Endothelial cell of umbilical vein (primary cell): ENCODE data around the gene STAT1. TPM values are rescaled to one million over a fixed set of nuclear protein-coding genes. Genes with fewer than 3 reads are reported as not detected.

ENCODE experiments used
- BruUV-seq: library from RNA; stranded (reverse); fragments of 400-500 nt; replicated peaks from 2 replicates; lab custom pipeline; 2021; lab: Mats Ljungman, UMichigan
- CTCF ChIA-PET: fragments of 300-600, 350-600 bp; sonication (Branson Sonifier 250); formaldehyde crosslinking; loops from one replicate; lab custom pipeline; 2021; ENCODE audit warnings: antibody characterized with exemption, inconsistent platforms; lab: Charles Lee
- POLR2A ChIA-PET: fragments of 300-600, 350-600 bp; sonication (Branson Sonifier 250); formaldehyde crosslinking; loops from one replicate; lab custom pipeline; 2021; ENCODE audit warnings: antibody characterized with exemption, inconsistent platforms; lab: Charles Lee
- DNase-seq: peaks from one replicate; pipeline ENCODE4 v3.0.0-alpha.2; 2011; ENCODE audit warnings: low read depth, low spot score
- FAIRE-seq: peaks from 2 replicates; lab custom pipeline; 2011; peaks lifted over from hg19 to GRCh38; lab: Jason Lieb, UNC
- H2AFZ ChIP-seq: 2 replicates; pipeline ENCODE4 v1.6.0; 2012; ENCODE audit warnings: low read depth, low read length, control low read depth, inconsistent platforms
- H3K27ac ChIP-seq: 2 replicates; pipeline ENCODE4 v1.5.1; 2011; ENCODE audit warnings: low read depth, mild to moderate bottlenecking, control low read depth, low read length, moderate library complexity; ENCODE audit not compliant: insufficient read depth
- H3K27me3 ChIP-seq, 2 experiments: 2 replicates each; pipeline versions ENCODE4 v1.6.0 to v1.6.1; 2011; ENCODE audit warnings: low read length in 2 of 2, mixed read lengths in 1 of 2; ENCODE audit not compliant: control insufficient read depth in 2 of 2, insufficient read depth in 2 of 2
- H3K36me3 ChIP-seq, 2 experiments: 2 replicates in 1 of 2; 3 replicates in 1 of 2; pipeline ENCODE4 v1.5.1; 2011; ENCODE audit warnings: low read length in 2 of 2, mild to moderate bottlenecking in 1 of 2, moderate library complexity in 1 of 2; ENCODE audit not compliant: control insufficient read depth in 2 of 2, insufficient read depth in 2 of 2; ENCODE audit errors: extremely low read depth in 1 of 2
- H3K4me1 ChIP-seq: 3 replicates; pipeline ENCODE4 v1.5.1; 2011; ENCODE audit warnings: mild to moderate bottlenecking, low read length; ENCODE audit not compliant: control insufficient read depth, insufficient read depth; ENCODE audit errors: extremely low read depth
- H3K4me2 ChIP-seq: 2 replicates; pipeline ENCODE4 v1.6.1; 2011; ENCODE audit warnings: low read length, control low read depth, mixed read lengths; ENCODE audit not compliant: insufficient read depth
- H3K4me3 ChIP-seq, 3 experiments: fragments of 200-600 bp in 1 of 3; sonication (generic), shearing (Covaris generic) in 1 of 3; replicated peaks in 1 of 3; 2 replicates each; pipeline ENCODE4 v1.5.1; 2011 to 2016; ENCODE audit warnings: control low read depth in 3 of 3, low read length in 3 of 3, mild to moderate bottlenecking in 2 of 3, inconsistent platforms in 1 of 3, low read depth in 1 of 3, moderate library complexity in 1 of 3; ENCODE audit not compliant: insufficient read depth in 1 of 3
- H3K79me2 ChIP-seq: 2 replicates; pipeline ENCODE4 v1.6.0; 2012; ENCODE audit warnings: low read length, inconsistent platforms; ENCODE audit not compliant: control insufficient read depth, insufficient read depth
- H3K9ac ChIP-seq: replicated peaks from 2 replicates; pipeline ENCODE3; 2011; ENCODE audit warnings: low read length, control low read depth; ENCODE audit not compliant: insufficient read depth; ENCODE audit errors: extremely low read depth
- H3K9me1 ChIP-seq: replicated peaks from 3 replicates; pipeline ENCODE4 v1.6.0; 2011; ENCODE audit warnings: mild to moderate bottlenecking, low read length; ENCODE audit not compliant: control insufficient read depth, insufficient read depth; ENCODE audit errors: extremely low read depth
- H3K9me3 ChIP-seq: replicated peaks from 2 replicates; pipeline ENCODE4 v1.5.1; 2012; ENCODE audit warnings: low read length, inconsistent platforms; ENCODE audit not compliant: control insufficient read depth, insufficient read depth
- H4K20me1 ChIP-seq: replicated peaks from 2 replicates; pipeline ENCODE3; 2011; ENCODE audit warnings: mild to moderate bottlenecking, low read length; ENCODE audit not compliant: control insufficient read depth, insufficient read depth; ENCODE audit errors: extremely low read depth
- CTCF ChIP-seq, 2 donors: IDR thresholded peaks; 1 replicate in 1 of 2; 2 replicates in 1 of 2; pipeline ENCODE4 v1.5.1; 2011; ENCODE audit warnings: low read length in 2 of 2, mild to moderate bottlenecking in 2 of 2, moderate library complexity in 2 of 2, control low read depth in 1 of 2, inconsistent platforms in 1 of 2, low read depth in 1 of 2; ENCODE audit not compliant: insufficient read depth in 1 of 2; ENCODE audit errors: extremely low read depth in 1 of 2
- EZH2 ChIP-seq: IDR thresholded peaks from 2 replicates; pipeline ENCODE4 v1.6.1; 2012; ENCODE audit warnings: borderline replicate concordance, low read depth, mild to moderate bottlenecking, moderate library complexity, low read length, inconsistent platforms; ENCODE audit not compliant: severe bottlenecking
- FOS ChIP-seq: IDR thresholded peaks from 2 replicates; pipeline ENCODE4 v1.6.1; 2011; ENCODE audit warnings: mild to moderate bottlenecking, low read length, moderate library complexity, borderline replicate concordance; ENCODE audit not compliant: insufficient read depth
- GATA2 ChIP-seq: IDR thresholded peaks from 2 replicates; pipeline ENCODE4 v1.7.0; 2011; ENCODE audit warnings: low read depth, mild to moderate bottlenecking, moderate library complexity, mixed read lengths, low read length; ENCODE audit not compliant: insufficient read length, insufficient read depth
- JUN ChIP-seq: IDR thresholded peaks from 2 replicates; pipeline ENCODE4 v1.6.1; 2011; ENCODE audit warnings: borderline replicate concordance, low read depth; ENCODE audit not compliant: insufficient read length, insufficient read depth
- MAX ChIP-seq: IDR thresholded peaks from 2 replicates; pipeline ENCODE4 v1.6.1; 2011; ENCODE audit not compliant: insufficient read depth, insufficient read length
- MYC ChIP-seq: IDR thresholded peaks from one replicate; pipeline ENCODE4 v1.6.1; 2011; ENCODE audit warnings: mild to moderate bottlenecking, low read depth, low read length
- POLR2A ChIP-seq: IDR thresholded peaks from 2 replicates; pipeline ENCODE4 v1.6.1; 2012; ENCODE audit warnings: low read depth, mild to moderate bottlenecking, control low read depth, low read length
- POLR2AphosphoS5 ChIP-seq: IDR thresholded peaks from 2 replicates; pipeline ENCODE4 v1.6.1; 2012; ENCODE audit warnings: low read depth, mild to moderate bottlenecking, control low read depth, low read length, moderate library complexity; ENCODE audit not compliant: insufficient read depth
- dilution Hi-C: fragments of 300-500 bp; cut with MboI; formaldehyde crosslinking; loops from one replicate; pipeline ENCODE4 v1.15.0; 2019; ENCODE audit warnings: low sequenced_read_pairs; ENCODE audit not compliant: extremely low pct_ligation_motif_present
- intact Hi-C: fragments of 100-400 bp; cut with micrococcal nuclease; formaldehyde crosslinking; loops from one replicate; pipeline ENCODE4 v1.10.0; 2022
- polyA plus RNA-seq, 4 experiments: library from polyadenylated mRNA; depleted of rRNA in 3 of 4; stranded (reverse) in 3 of 4; unstranded in 1 of 4; fragments of >200 nt; gene quantifications; 2 replicates each; pipeline versions ENCODE4 v1.2.1 to v1.2.3, GENCODE V29; 2011 to 2012; ENCODE audit warnings: missing spikeins in 1 of 4
- total RNA-seq: library from RNA; stranded (reverse); gene quantifications from 2 replicates; pipeline ENCODE4 v1.2.3, GENCODE V29; 2021

The STAT1 gene
- total and polyA plus RNA-seq, 2 donors (not counting 3 experiments of a cell fraction or from before 2014, with no cell fraction given) = 64.2 to 67.6 TPM

- H3K27ac ChIP-seq = no peak overlapping the region
- no peaks in the 10 kb centered on the region for H3K27me3 ChIP-seq
- no TSS peak for BruUV-seq
- H2AFZ ChIP-seq = peak overlapping the region; percentile 46
- intact Hi-C loops (no loop called here), dilution Hi-C loops (no loop called here)
- no peak overlapping the region for H3K9ac ChIP-seq
- DNase-seq (peak; percentile 91), FAIRE-seq (no peak)
- H4K20me1 ChIP-seq = no peaks in the 10 kb centered on the region
- TF ChIP-seq POLR2A = no peak
- TF ChIP-seq GATA2 = peak; percentile 52
- no peaks in the 10 kb centered on the region for H3K79me2 ChIP-seq
- CTCF ChIA-PET = interaction anchor here (1.0 kb wide), 1 partner anchor 43 kb away, joined by 3 read pairs; no protein-coding TSS in a partner anchor
- H3K9me3 ChIP-seq = no peaks in the 10 kb centered on the region
- POLR2A ChIA-PET = interaction anchor here (1.1 kb wide), 1 partner anchor 76 kb away, joined by 4 read pairs; no protein-coding TSS in a partner anchor
- no peaks in the 10 kb centered on the region for H3K9me1 ChIP-seq
- peaks cover 18% of the 10 kb centered on the region for H3K4me1 ChIP-seq
- peak overlapping the region; percentile 1 for H3K4me2 ChIP-seq
- no peak overlapping the region for H3K4me3 ChIP-seq
- H3K36me3 ChIP-seq = no peaks in the 10 kb centered on the region
Observed at GRCh38 chr2:191023235-191023679, 9.3 kb upstream of the STAT1 start.

GRCh38 chr2:191020742-191021381 is 6.9 kb upstream of the STAT1 start:
- POLR2A ChIA-PET = no interaction called here
- Histone ChIP-seq H3K9me1 (no peaks in the 10 kb centered on the region), H3K36me3 (no peaks in the 10 kb centered on the region), H3K4me3 (peak overlapping the region; percentile 6 to 47 (median 39)), H2AFZ (peak overlapping the region; percentile 70), H3K4me1 (peaks cover 14% of the 10 kb centered on the region), H3K79me2 (no peaks in the 10 kb centered on the region), H3K27ac (peak overlapping the region; percentile 51), H3K9me3 (no peaks in the 10 kb centered on the region), H3K4me2 (peak overlapping the region; percentile 69), H4K20me1 (no peaks in the 10 kb centered on the region), H3K27me3 (no peaks in the 10 kb centered on the region), H3K9ac (peak overlapping the region; percentile 78)
- BruUV-seq = TSS peak; percentile 87
- no peak for TF ChIP-seq JUN
- no peak for TF ChIP-seq GATA2
- no peak for TF ChIP-seq EZH2
- TF ChIP-seq MYC = no peak
- no peak for TF ChIP-seq CTCF (IDR thresholded peaks at IDR 0.05; ENCODE audit: extremely low read depth in 1 of 2, insufficient read depth in 1 of 2, low read depth in 1 of 2, low read length in 2 of 2)
- no peak for TF ChIP-seq POLR2AphosphoS5
- TF ChIP-seq FOS = no peak
- no peak for TF ChIP-seq MAX
- TF ChIP-seq POLR2A = no peak
- no peak for DNase-seq
- CTCF ChIA-PET = no interaction called here
- no peak for FAIRE-seq
- dilution Hi-C loops = no loop called here
- intact Hi-C loops = loop anchor here (1.0 kb wide), 3 partner anchors 8 to 141 kb away; partner anchors contain the start of gene GLS
